ENCODE results near the gene SEMA6A. TPM values are rescaled to one million over a fixed set of nuclear protein-coding genes. Genes with fewer than 3 reads are reported as not detected.

SEMA6A gene
- total and polyA plus RNA-seq, 10 of the 15 experiments (the other 5 are each of a cell fraction or from before 2014, with no cell fraction given): 0.16 to 10.2 (median 1.1) TPM

DNA sequence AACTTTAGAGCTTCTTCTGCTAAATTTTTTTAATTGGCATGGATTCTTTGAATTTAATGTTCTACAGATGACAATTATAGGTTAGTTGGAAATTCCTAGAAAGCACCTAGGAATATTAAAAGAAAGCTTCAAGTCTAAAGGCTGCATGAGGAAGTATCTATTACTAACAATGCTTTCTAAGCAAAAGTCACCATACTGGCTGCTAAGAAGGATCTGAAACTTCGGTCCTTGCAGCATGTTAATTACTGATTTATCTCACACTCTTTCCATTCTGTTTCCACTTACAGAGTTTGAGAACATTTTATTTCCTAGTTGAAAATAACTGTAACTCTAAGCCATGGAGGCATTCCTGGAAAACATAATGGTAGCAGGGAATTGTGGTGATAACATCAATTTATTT is 8.4 kb downstream of the SEMA6A start (continued):
- no peak for TF ChIP-seq RELA (IDR thresholded peaks at IDR 0.05; ENCODE audit: borderline replicate concordance, partially characterized antibody)
- TF ChIP-seq PML (IDR thresholded peaks at IDR 0.05; ENCODE audit: low read length): no peak
- no peak for TF ChIP-seq ZNF274 (IDR thresholded peaks at IDR 0.05; ENCODE audit: insufficient read depth, insufficient read length)
- no peak for TF ChIP-seq SIX5 (IDR thresholded peaks at IDR 0.05; ENCODE audit: low read depth, low read length, severe bottlenecking)
- no peak for TF ChIP-seq TCF7 (IDR thresholded peaks at IDR 0.05; ENCODE audit: borderline replicate concordance)
- TF ChIP-seq CHD2 (IDR thresholded peaks at IDR 0.05; ENCODE audit: borderline replicate concordance, low read depth, low read length): no peak
- TF ChIP-seq, protein P1, sequence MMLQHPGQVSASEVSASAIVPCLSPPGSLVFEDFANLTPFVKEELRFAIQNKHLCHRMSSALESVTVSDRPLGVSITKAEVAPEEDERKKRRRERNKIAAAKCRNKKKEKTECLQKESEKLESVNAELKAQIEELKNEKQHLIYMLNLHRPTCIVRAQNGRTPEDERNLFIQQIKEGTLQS (IDR thresholded peaks at IDR 0.05; ENCODE audit: borderline replicate concordance, extremely low read depth, low read depth, low read length): no peak
- TF ChIP-seq, protein P2, sequence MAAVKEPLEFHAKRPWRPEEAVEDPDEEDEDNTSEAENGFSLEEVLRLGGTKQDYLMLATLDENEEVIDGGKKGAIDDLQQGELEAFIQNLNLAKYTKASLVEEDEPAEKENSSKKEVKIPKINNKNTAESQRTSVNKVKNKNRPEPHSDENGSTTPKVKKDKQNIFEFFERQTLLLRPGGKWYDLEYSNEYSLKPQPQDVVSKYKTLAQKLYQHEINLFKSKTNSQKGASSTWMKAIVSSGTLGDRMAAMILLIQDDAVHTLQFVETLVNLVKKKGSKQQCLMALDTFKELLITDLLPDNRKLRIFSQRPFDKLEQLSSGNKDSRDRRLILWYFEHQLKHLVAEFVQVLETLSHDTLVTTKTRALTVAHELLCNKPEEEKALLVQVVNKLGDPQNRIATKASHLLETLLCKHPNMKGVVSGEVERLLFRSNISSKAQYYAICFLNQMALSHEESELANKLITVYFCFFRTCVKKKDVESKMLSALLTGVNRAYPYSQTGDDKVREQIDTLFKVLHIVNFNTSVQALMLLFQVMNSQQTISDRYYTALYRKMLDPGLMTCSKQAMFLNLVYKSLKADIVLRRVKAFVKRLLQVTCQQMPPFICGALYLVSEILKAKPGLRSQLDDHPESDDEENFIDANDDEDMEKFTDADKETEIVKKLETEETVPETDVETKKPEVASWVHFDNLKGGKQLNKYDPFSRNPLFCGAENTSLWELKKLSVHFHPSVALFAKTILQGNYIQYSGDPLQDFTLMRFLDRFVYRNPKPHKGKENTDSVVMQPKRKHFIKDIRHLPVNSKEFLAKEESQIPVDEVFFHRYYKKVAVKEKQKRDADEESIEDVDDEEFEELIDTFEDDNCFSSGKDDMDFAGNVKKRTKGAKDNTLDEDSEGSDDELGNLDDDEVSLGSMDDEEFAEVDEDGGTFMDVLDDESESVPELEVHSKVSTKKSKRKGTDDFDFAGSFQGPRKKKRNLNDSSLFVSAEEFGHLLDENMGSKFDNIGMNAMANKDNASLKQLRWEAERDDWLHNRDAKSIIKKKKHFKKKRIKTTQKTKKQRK (IDR thresholded peaks at IDR 0.05; ENCODE audit: low read depth, low read length): no peak
- no peak for TF ChIP-seq CBX5 (IDR thresholded peaks at IDR 0.05; ENCODE audit: low read depth)
- no peak for TF ChIP-seq TAF1 (IDR thresholded peaks at IDR 0.05; ENCODE audit: borderline replicate concordance, low read depth, low read length)
- TF ChIP-seq BACH1 (IDR thresholded peaks at IDR 0.05; ENCODE audit: borderline replicate concordance): no peak
- TF ChIP-seq SMC3 (IDR thresholded peaks at IDR 0.05; ENCODE audit: borderline replicate concordance, low read length): no peak
- no peak for TF ChIP-seq ATF7 (IDR thresholded peaks at IDR 0.05; ENCODE audit: low read depth)
- no peak for TF ChIP-seq SIN3A (IDR thresholded peaks at IDR 0.05; ENCODE audit: low read depth, low read length)
- TF ChIP-seq SPI1 (IDR thresholded peaks at IDR 0.05; ENCODE audit: borderline replicate concordance, insufficient read depth, low read depth, low read length): peak; percentile 83
- TF ChIP-seq MYC (IDR thresholded peaks at IDR 0.05; ENCODE audit: insufficient read depth, insufficient read length, insufficient replicate concordance, low read length, severe bottlenecking): no peak
- TF ChIP-seq CREM (IDR thresholded peaks at IDR 0.05; ENCODE audit: low read depth): no peak
- no peak for TF ChIP-seq PAX5 (IDR thresholded peaks at IDR 0.05; ENCODE audit: borderline replicate concordance, low read depth, low read length)
- peak in 1 of 2 experiments; percentile 53; a peak in 2 of 4 replicates for TF ChIP-seq IKZF2 (IDR thresholded peaks at IDR 0.05)
- TF ChIP-seq STAT1 (conservative IDR thresholded peaks at IDR 0.05): no peak
- TF ChIP-seq, protein P3, sequence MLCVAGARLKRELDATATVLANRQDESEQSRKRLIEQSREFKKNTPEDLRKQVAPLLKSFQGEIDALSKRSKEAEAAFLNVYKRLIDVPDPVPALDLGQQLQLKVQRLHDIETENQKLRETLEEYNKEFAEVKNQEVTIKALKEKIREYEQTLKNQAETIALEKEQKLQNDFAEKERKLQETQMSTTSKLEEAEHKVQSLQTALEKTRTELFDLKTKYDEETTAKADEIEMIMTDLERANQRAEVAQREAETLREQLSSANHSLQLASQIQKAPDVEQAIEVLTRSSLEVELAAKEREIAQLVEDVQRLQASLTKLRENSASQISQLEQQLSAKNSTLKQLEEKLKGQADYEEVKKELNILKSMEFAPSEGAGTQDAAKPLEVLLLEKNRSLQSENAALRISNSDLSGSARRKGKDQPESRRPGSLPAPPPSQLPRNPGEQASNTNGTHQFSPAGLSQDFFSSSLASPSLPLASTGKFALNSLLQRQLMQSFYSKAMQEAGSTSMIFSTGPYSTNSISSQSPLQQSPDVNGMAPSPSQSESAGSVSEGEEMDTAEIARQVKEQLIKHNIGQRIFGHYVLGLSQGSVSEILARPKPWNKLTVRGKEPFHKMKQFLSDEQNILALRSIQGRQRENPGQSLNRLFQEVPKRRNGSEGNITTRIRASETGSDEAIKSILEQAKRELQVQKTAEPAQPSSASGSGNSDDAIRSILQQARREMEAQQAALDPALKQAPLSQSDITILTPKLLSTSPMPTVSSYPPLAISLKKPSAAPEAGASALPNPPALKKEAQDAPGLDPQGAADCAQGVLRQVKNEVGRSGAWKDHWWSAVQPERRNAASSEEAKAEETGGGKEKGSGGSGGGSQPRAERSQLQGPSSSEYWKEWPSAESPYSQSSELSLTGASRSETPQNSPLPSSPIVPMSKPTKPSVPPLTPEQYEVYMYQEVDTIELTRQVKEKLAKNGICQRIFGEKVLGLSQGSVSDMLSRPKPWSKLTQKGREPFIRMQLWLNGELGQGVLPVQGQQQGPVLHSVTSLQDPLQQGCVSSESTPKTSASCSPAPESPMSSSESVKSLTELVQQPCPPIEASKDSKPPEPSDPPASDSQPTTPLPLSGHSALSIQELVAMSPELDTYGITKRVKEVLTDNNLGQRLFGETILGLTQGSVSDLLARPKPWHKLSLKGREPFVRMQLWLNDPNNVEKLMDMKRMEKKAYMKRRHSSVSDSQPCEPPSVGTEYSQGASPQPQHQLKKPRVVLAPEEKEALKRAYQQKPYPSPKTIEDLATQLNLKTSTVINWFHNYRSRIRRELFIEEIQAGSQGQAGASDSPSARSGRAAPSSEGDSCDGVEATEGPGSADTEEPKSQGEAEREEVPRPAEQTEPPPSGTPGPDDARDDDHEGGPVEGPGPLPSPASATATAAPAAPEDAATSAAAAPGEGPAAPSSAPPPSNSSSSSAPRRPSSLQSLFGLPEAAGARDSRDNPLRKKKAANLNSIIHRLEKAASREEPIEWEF (IDR thresholded peaks at IDR 0.05; ENCODE audit: insufficient replicate concordance, low read depth, low read length): no peak
